ENCODE results near the gene ZC3H15.
"Not testable (repeated sequence)": the region's sequence is repeated elsewhere in the genome, so short reads cannot be mapped to it uniquely, and the experiment has no call there.

ZC3H15 gene

GRCh38 chr2:186496401-186496800 lies 10.3 kb downstream of the ZC3H15 start:
- DNase-seq, result no peak

GRCh38 chr2:186497928-186498327 lies 11.9 kb downstream of the ZC3H15 start:
- no peak for DNase-seq

- DNase-seq, result no peak
Observed at GRCh38 chr2:186498834-186499233, 12.8 kb downstream of the ZC3H15 start.

- DNase-seq, result no peak
Observed at GRCh38 chr2:186503827-186504606, 18.0 kb downstream of the ZC3H15 start.

- no peak for DNase-seq
Observed at GRCh38 chr2:186508263-186508662, 22.2 kb downstream of the ZC3H15 start.

GRCh38 chr2:186515376-186515775 lies 29.3 kb downstream of the ZC3H15 start:
- DNase-seq, result no peak

GRCh38 chr2:186516396-186516795 lies 30.3 kb downstream of the ZC3H15 start:
- no peak for DNase-seq

- no peak for DNase-seq
Observed at GRCh38 chr2:186517090-186517489, 31.0 kb downstream of the ZC3H15 start.

GRCh38 chr2:186518291-186518690 lies 32.2 kb downstream of the ZC3H15 start:
- DNase-seq, result no peak

- DNase-seq, result no peak
Observed at GRCh38 chr2:186518945-186519344, 32.9 kb downstream of the ZC3H15 start.

GRCh38 chr2:186521570-186522153 lies 35.6 kb downstream of the ZC3H15 start:
- DNase-seq, result not testable (repeated sequence)

- no peak for DNase-seq
Observed at GRCh38 chr2:186522450-186522849, 36.4 kb downstream of the ZC3H15 start.

GRCh38 chr2:186523791-186524190 lies 37.7 kb downstream of the ZC3H15 start:
- DNase-seq, result no peak

GRCh38 chr2:186526281-186526680 lies 40.2 kb downstream of the ZC3H15 start:
- DNase-seq, result no peak

GRCh38 chr2:186530314-186530713 lies 44.3 kb downstream of the ZC3H15 start:
- DNase-seq, result no peak

- DNase-seq, result no peak
Observed at GRCh38 chr2:186531257-186531775, 45.3 kb downstream of the ZC3H15 start.

GRCh38 chr2:186532891-186533290 lies 46.8 kb downstream of the ZC3H15 start:
- no peak for DNase-seq

- no peak for DNase-seq
Observed at GRCh38 chr2:186533717-186534116, 47.7 kb downstream of the ZC3H15 start.

GRCh38 chr2:186534406-186534805 lies 48.3 kb downstream of the ZC3H15 start:
- DNase-seq, result no peak

- DNase-seq, result no peak
Observed at GRCh38 chr2:186535861-186536260, 49.8 kb downstream of the ZC3H15 start.

GRCh38 chr2:186537019-186537418 lies 51.0 kb downstream of the ZC3H15 start:
- DNase-seq, result no peak

GRCh38 chr2:186540941-186541340 lies 54.9 kb downstream of the ZC3H15 start:
- DNase-seq, result no peak

- no peak for DNase-seq
Observed at GRCh38 chr2:186542002-186542401, 55.9 kb downstream of the ZC3H15 start.

- DNase-seq, result no peak
Observed at GRCh38 chr2:186543561-186544131, 57.6 kb downstream of the ZC3H15 start.
